Measurements from ENCODE around the gene SERPINE1. TPM values are rescaled to one million over a fixed set of nuclear protein-coding genes. Genes with fewer than 3 reads are reported as not detected.
A peak's percentile ranks its signal among the peaks of the same experiment; 100 is the strongest.

The SERPINE1 gene
- total RNA-seq, 4 donors from 2014 or later: 4.7 to 18.6 (median 7.6) TPM

- Histone ChIP-seq H3K36me3 (no peaks in the 10 kb centered on the region), H3K27me3 (peaks cover 33% of the 10 kb centered on the region), H3K4me3 (replicated peaks in 1 of 3) (peak overlapping the region in 1 of 3 donors; percentile 22), H3K27ac (peak overlapping the region in 1 of 3 donors; percentile 38), H3K4me1 (peaks cover 22 to 40% of the 10 kb centered on the region in 2 donors), H3K9me3 (no peaks in the 10 kb centered on the region)
- intact Hi-C loops (cut with DNase I): no loop called here
- DNase-seq: peak; percentile 94 to 95
- TF ChIP-seq POLR2A (IDR thresholded peaks at IDR 0.05): no peak
- no peak for TF ChIP-seq CTCF (IDR thresholded peaks at IDR 0.05)
- 4 to 6% methylated on average over 19 to 27 of the region's 53 CpGs for WGBS, 2 donors
These were observed 46.2 kb downstream of the SERPINE1 start for GRCh38 chr7:101172854-101173751.

GRCh38 chr7:101173752-101174244 is 46.9 kb downstream of the SERPINE1 start:
- TF ChIP-seq CTCF (IDR thresholded peaks at IDR 0.05): no peak
- TF ChIP-seq POLR2A (IDR thresholded peaks at IDR 0.05): no peak
- peak; percentile 39 to 51 for DNase-seq
- Histone ChIP-seq H3K4me1 (peaks cover 22 to 40% of the 10 kb centered on the region in 2 donors), H3K36me3 (no peaks in the 10 kb centered on the region), H3K27ac (peak overlapping the region in 1 of 3 donors; percentile 38), H3K4me3 (replicated peaks in 1 of 3) (peak overlapping the region in 1 of 3 donors; percentile 22), H3K27me3 (peaks cover 33% of the 10 kb centered on the region), H3K9me3 (no peaks in the 10 kb centered on the region)
- intact Hi-C loops (cut with DNase I): no loop called here
- WGBS, 2 donors: 4 to 7% methylated on average over 16 of the region's 16 CpGs

GRCh38 chr7:101174322-101174854 is 47.5 kb downstream of the SERPINE1 start:
- Histone ChIP-seq H3K9me3 (no peaks in the 10 kb centered on the region), H3K36me3 (no peaks in the 10 kb centered on the region), H3K4me3 (replicated peaks in 1 of 3) (no peak overlapping the region), H3K4me1 (peaks cover 22 to 44% of the 10 kb centered on the region in 2 donors), H3K27ac (no peak overlapping the region), H3K27me3 (peaks cover 38% of the 10 kb centered on the region)
- TF ChIP-seq CTCF (IDR thresholded peaks at IDR 0.05) (no peak), POLR2A (IDR thresholded peaks at IDR 0.05) (no peak)
- 11 to 16% methylated on average over 13 to 16 of the region's 28 CpGs for WGBS, 2 donors
- intact Hi-C loops (cut with DNase I): no loop called here
- no peak for DNase-seq

- no peak for TF ChIP-seq POLR2A (IDR thresholded peaks at IDR 0.05)
- no peak for TF ChIP-seq CTCF (IDR thresholded peaks at IDR 0.05)
- Histone ChIP-seq H3K36me3 (no peaks in the 10 kb centered on the region), H3K4me1 (peaks cover 22 to 43% of the 10 kb centered on the region in 2 donors), H3K27ac (no peak overlapping the region), H3K4me3 (replicated peaks in 1 of 3) (no peak overlapping the region), H3K27me3 (peaks cover 46% of the 10 kb centered on the region), H3K9me3 (no peaks in the 10 kb centered on the region)
- DNase-seq: no peak
- WGBS, 2 donors: 28 to 57% methylated on average over 3 of the region's 3 CpGs
- intact Hi-C loops (cut with DNase I): no loop called here
These were observed 48.8 kb downstream of the SERPINE1 start for GRCh38 chr7:101175664-101176063.

- Histone ChIP-seq H3K27ac (no peak overlapping the region), H3K4me3 (replicated peaks in 1 of 3) (no peak overlapping the region), H3K9me3 (no peaks in the 10 kb centered on the region), H3K36me3 (no peaks in the 10 kb centered on the region), H3K4me1 (peaks cover 14 to 29% of the 10 kb centered on the region in 2 donors), H3K27me3 (peaks cover 35% of the 10 kb centered on the region)
- TF ChIP-seq CTCF (IDR thresholded peaks at IDR 0.05) (no peak), POLR2A (IDR thresholded peaks at IDR 0.05) (no peak)
- no peak for DNase-seq
- 72 to 82% methylated on average over 2 of the region's 2 CpGs for WGBS, 2 donors
- intact Hi-C loops (cut with DNase I): no loop called here
These were observed 50.7 kb downstream of the SERPINE1 start for GRCh38 chr7:101177644-101178043.

Data from thyroid gland (tissue), 4 donors.